GM18511 (cell line): Measurements from ENCODE around the gene IRF2.

Experiments used
- ATAC-seq: cut with Tn5 transposase; IDR thresholded peaks from one replicate; pipeline ENCODE4 v1.9.1; 2021; ENCODE audit warnings: mild to moderate bottlenecking, moderate library complexity; ENCODE audit not compliant: unreplicated experiment

The IRF2 gene

DNA sequence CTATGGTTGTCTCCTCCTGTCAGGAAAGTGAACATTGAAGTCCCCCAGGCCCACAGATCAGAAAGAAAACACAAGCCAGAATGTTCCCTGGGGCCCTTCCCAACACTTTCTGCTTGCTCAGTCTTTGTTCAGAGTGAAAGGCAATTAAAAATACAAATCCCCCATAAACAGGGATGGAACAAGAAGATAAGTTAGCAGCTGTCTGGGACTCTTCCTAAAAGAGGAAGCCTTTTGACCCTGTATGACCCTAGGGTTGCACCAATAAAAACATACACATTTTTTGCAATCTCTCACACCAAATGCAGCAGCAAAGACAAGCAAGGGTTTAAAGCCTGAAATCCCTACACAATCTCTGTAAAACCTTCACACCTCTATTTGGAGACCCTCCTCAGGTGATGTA lies 22.6 kb downstream of the IRF2 start:
- no peak for ATAC-seq

DNA sequence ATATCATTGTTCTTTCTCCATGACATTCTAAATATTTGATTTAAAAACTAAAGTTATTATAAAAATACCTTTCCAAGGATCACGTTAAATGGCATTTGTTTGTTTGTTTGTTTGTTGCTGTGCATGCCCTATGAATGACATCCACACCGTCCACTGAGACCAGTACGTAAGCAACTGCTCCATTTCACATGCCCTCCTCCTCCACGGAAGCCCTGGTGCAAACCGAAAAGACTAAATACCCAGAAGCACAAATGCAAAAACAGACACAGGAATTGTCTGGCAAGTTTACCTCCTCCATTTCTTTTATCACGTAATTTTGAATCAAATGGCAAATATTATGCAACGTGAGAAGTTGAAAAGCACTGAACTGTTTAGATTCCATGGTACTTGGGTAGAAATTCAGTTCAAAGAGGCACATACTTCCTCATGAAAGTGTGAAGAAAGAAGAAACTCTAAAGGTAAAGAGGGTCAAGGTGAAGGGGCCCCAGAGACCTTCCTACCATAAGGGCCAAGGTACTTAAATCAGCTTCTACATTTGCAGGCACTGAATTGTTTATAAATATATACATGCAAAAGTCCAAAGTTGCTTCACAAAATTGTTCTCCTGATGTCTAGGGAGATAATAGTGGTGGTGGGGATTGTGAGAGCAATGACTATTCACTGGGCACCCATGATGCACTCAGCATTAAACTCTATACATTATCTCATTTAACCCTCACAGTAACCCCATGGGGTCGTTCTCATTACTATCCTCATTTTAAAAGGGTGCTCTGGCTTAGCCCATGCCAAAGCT lies 23.4 kb downstream of the IRF2 start:
- ATAC-seq = no peak

GRCh38 chr4:184450045-184450444 lies 24.3 kb downstream of the IRF2 start:
- ATAC-seq = no peak

GRCh38 chr4:184448821-184449220 lies 25.5 kb downstream of the IRF2 start:
- peak; percentile 54 for ATAC-seq

GRCh38 chr4:184448141-184448540 lies 26.2 kb downstream of the IRF2 start:
- no peak for ATAC-seq

DNA sequence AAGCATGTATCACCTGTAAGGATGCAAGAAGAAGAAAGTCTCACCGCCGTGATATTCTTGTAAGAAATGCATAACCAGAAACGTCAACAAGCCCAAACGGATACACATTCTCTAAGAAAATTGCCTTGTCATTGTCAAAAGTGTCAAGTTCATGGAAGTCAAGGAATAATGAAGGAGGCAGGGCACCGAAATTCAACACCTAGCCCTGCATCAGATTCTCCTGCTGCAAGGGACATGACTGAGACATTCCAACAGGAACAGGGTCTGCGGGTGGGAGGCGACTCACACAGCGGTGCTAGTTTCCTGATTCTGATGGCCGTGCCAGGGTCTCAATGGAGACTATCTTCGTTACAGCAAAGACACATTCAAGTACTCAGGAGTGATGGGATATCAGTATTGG lies 26.7 kb downstream of the IRF2 start:
- no peak for ATAC-seq

DNA sequence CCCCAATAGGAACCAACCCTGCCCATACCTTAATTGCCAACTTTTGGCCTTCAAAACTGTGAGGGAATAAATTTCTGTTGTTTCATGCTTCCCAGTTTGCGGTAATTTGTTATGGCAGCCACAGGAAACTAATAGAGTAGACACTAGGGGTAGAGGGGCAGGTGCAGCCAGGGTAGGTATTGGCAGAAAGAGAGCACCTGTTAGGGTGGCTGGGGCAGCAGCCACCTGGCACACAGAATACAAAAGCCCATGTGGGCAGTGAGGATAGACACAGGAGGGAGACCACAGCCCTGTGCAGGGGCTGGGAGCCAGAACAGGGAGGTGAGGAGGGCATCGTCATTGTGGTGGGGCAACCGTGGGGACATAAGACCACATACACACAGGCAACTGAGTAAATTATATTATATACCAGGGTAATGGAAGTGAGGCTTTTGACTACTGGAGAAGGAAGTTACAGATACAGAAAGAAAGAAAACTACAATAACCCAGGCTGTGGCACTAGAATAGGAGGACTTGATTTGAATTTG lies 28.2 kb downstream of the IRF2 start:
- no peak for ATAC-seq

DNA sequence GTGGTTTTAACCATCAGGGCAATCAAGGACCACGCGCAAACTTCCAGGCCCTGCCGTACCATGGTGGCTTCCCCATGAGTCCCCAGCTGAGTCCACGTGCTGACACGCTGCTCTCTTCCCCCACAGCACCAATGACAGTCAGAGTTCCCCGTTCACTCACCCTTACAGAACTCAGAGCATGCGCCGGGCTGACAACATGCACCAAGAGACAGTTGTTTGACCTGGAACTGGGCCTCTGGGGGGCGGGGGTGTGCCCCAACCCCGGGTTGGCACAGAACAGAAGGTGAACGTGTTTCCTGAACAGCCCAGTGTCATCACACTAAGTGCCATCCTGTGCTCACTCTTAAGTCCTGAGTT lies 29.4 kb downstream of the IRF2 start:
- peak; percentile 63 for ATAC-seq

DNA sequence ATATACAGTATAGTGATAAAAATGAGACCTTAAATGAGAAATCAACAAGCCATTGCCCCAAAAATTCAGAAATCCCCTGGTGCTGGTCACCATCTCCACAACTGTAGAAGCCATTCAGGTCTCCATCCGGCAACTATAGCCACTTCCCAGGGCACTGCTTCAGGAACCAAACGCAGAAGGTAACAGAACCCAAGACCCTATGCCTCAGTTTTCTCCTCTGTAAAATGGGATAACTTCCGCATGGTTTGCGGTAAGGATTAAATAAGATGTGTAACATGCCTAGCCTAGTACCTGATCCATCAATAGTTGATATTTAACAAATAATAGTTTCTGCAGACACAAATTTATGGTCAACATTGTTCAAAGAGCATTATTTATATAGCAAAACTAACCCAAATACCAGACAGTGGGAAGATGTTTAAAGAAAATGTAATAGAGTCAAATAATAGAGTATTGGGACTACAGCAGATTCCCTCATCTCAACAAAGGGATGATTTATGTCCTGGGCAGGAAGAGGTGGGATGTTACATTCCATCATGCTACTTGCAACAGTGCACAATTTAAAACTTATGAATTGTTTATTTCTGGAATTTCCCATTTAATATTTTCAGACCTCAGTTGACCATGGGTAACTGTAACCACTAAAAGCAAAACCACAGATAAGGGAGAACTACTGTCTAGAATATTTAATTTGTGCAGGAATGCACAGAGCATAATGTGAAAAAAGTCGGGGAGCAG lies 30.0 kb downstream of the IRF2 start:
- no peak for ATAC-seq

- no peak for ATAC-seq
These were observed 31.0 kb downstream of the IRF2 start for GRCh38 chr4:184443318-184443717.

- no peak for ATAC-seq
These were observed 32.1 kb downstream of the IRF2 start for GRCh38 chr4:184442314-184442635.

DNA sequence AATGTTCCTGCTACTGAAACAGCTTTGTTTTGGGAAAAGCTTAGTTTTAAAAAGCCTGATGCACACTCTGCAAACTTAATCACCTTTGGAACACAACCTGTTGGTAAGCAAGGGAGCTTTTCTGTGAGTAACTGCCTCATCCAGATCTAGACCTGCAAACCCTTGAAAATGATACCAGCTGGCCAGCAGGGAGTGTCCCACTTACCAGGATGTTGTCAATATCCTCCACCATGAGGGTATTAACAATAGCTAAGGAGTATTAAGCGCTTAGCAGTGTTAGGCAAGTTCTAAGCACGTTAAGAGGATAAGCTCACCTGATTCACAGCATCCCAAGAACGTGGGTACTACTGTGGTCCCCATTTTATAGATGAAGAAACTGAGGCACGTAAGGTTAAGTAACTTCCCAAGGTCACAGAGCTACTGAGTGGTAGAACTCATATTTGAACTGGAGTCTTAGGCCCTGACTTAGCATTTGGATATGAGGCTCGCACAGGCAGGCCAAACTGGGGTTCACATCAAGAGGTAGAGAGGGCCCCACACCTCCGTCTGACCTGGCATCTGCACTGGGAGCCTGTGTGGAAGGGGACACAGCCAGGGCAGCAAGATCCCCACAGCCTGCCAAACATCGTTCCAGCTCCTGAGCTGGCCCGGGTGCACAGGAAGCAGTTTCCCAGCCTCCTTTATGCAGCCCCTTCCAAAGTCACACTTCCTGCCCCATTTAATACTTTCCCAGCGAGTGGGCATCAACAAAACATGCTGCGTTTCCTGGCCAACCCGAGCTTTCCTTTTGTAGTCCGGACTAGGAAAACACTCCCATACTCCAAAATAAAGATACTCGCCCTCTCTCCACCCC lies 32.7 kb downstream of the IRF2 start:
- no peak for ATAC-seq

DNA sequence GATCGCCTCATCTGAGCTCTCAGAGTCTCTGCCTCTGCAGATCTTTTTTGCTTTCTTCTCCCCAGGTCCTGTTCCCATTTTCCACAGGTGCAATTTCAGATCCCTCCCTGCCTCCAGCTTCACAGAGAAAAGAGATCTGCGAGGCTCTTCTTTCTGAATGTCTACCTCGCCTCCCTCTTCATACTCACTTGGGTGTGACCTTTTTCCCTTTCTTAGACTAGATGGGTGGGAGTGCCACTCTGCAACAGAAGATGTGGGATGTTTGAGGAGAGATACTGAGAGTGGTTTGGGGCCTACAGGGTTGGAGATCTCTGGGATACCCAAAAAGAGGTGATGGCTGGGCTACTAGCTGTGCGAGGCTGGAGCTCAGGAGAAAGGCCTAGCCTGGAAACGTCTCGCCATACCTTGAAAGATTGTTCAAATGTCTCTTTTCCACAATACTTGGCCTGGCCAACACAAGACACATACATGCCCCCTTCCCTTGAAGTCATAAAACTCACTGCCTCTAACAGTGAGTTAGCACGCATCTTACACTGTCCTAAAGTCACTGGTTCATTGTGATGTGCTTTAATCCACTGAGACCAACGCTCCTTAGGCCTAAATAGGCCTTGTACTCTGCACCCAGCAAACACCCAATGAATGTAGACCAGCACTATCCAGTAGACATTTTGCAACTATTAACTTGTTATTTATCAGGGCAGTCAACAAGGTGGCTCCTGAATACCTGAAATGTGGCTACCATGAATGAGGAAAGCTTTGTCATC lies 33.6 kb downstream of the IRF2 start:
- ATAC-seq = no peak

DNA sequence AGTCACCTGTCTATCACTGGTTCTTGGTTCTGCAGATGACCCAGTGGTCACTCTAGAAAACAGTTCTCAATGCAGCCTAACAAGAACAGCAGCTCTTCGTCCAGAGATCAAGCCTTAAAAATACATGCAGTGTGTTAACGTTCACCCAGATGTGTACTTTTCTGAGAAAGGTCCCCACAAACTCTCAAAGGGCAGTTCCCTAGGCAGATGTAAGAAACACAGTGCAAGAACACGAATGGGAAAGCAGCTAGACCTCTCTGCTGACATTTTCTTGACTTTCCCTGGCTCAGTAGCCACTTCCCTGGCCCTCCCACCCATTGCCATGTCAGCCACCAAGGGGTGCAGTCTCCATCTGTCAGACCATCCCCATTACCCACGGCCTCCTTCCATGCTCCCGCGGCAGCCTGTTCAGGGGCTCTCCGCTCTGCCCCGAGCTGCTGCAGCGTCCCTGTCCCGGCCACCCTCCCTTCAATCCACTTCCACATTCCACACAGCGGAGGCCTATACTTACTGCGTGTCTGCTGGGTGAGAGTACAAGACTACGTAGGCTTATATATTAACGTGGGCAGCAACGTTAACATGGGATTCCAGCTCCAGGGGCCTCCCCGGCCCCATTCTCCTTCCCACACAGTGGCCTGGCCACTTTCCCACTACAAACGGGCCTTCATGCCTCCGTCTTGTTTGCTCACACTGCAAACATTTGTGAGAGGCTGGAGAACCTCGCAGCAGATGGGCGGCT lies 34.3 kb downstream of the IRF2 start:
- no peak for ATAC-seq

- ATAC-seq = no peak
These were observed 35.0 kb downstream of the IRF2 start for GRCh38 chr4:184439386-184439785.

DNA sequence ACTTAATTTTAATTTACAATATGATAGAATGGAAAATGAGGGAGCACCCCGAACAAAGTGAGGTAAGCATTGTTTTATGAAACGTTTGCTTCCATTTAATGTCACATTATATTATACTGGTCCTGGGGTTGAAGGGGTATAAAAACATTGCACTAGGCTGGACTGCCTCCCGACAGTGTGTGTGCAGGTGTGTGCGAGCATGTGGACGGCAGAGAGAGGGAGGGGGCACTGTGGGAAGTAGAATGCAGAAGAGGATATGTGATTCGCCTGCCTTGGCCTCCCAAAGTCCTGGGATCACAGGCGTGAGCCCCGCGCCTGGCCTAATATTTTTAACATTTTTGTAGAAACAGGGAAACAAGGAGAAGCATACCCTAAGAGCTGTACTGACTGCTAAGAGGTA lies 36.0 kb downstream of the IRF2 start:
- no peak for ATAC-seq

DNA sequence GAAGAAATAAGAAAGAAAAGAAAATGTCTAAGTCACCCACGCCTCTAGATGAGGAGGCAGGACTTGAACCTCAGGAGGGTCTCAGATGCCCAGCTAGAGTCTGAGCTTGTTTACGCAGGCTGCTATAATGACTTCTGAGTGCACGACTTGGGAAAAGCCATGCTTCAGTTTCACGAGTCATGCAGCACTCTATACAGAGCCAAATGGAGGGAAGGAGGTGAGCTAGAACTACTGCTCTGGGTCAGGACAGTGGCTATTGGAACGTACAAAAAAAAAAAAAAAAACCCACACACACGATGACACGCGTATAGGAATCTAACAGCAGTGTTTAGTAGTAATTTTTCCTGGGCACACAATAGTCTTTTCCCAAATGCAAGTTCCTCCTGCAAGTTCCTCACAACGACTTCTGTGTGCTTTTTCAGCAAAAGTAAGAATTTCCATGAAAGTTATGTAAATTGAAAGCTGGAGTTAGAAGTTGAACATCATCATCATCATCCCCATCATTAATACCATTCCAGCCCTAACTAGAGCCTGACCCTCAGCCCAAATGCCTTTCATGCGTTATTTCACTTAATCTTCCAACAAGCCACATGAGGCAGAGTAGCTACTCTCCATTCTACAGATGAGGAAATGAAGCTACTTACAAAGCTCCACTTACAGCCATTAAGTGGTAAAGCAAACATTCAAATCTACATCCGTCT lies 36.6 kb downstream of the IRF2 start:
- ATAC-seq = peak; percentile 48

- ATAC-seq = no peak
These were observed 39.8 kb downstream of the IRF2 start for GRCh38 chr4:184434501-184435066.

GRCh38 chr4:184434021-184434420 lies 40.3 kb downstream of the IRF2 start:
- no peak for ATAC-seq
